Sigmoid colon (tissue), 4 donors: ENCODE measurements around the gene FBXL7.

ENCODE experiments used
- POLR2A ChIP-seq, 2 donors: fragments of 450-650 bp; IDR thresholded peaks; one replicate each; pipeline ENCODE4 v1.6.1; 2016; ENCODE audit warnings: antibody characterized with exemption in 2 of 2, mild to moderate bottlenecking in 2 of 2, moderate library complexity in 2 of 2
- POLR2AphosphoS5 ChIP-seq, 4 donors: sonication (generic); formaldehyde crosslinking; IDR thresholded peaks; one replicate each; pipeline ENCODE4 v1.6.1; 2017; ENCODE audit warnings: antibody characterized with exemption in 4 of 4
- TF ChIP-seq, protein P1 (sequence below), 4 experiments: fragments of 450-650 bp in 3 of 4; fragments of 200-600 bp in 1 of 4; IDR thresholded peaks; one replicate each; pipeline ENCODE4 v1.5.1; 2016 to 2019; ENCODE audit warnings: antibody characterized with exemption in 4 of 4, mild to moderate bottlenecking in 3 of 4, moderate library complexity in 2 of 4

- TF ChIP-seq, protein P1, sequence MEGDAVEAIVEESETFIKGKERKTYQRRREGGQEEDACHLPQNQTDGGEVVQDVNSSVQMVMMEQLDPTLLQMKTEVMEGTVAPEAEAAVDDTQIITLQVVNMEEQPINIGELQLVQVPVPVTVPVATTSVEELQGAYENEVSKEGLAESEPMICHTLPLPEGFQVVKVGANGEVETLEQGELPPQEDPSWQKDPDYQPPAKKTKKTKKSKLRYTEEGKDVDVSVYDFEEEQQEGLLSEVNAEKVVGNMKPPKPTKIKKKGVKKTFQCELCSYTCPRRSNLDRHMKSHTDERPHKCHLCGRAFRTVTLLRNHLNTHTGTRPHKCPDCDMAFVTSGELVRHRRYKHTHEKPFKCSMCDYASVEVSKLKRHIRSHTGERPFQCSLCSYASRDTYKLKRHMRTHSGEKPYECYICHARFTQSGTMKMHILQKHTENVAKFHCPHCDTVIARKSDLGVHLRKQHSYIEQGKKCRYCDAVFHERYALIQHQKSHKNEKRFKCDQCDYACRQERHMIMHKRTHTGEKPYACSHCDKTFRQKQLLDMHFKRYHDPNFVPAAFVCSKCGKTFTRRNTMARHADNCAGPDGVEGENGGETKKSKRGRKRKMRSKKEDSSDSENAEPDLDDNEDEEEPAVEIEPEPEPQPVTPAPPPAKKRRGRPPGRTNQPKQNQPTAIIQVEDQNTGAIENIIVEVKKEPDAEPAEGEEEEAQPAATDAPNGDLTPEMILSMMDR (IDR thresholded peaks at IDR 0.05) = no peak
- TF ChIP-seq POLR2AphosphoS5 (IDR thresholded peaks at IDR 0.05) = no peak
- TF ChIP-seq POLR2A (IDR thresholded peaks at IDR 0.05) = no peak
Measured at GRCh38 chr5:15474143-15474719, 25.7 kb upstream of the FBXL7 start.
